Endodermal cell (in vitro differentiated cells): Measurements from ENCODE around the gene LENEP. TPM values are rescaled to one million over a fixed set of nuclear protein-coding genes. Genes with fewer than 3 reads are reported as not detected.
A peak's percentile ranks its signal among the peaks of the same experiment; 100 is the strongest.

ENCODE experiments used
- DNase-seq: peaks from one replicate; pipeline ENCODE4 v3.0.0-alpha.2; 2017
- H3K27ac ChIP-seq: 2 replicates; pipeline ENCODE4 v1.5.1; 2013; ENCODE audit warnings: mild to moderate bottlenecking, low read depth, low read length, moderate library complexity
- H3K27me3 ChIP-seq: 2 replicates; pipeline ENCODE4 v1.6.1; 2013; ENCODE audit warnings: mild to moderate bottlenecking, low read length, moderate library complexity; ENCODE audit not compliant: insufficient read depth, control insufficient read depth, poor library complexity, severe bottlenecking
- H3K36me3 ChIP-seq: 2 replicates; pipeline ENCODE4 v1.7.0; 2013; ENCODE audit warnings: mild to moderate bottlenecking, low read length, moderate library complexity; ENCODE audit not compliant: control insufficient read depth, insufficient read depth
- H3K4me1 ChIP-seq: one replicate; pipeline ENCODE4 v1.7.0; 2013; ENCODE audit warnings: low read length; ENCODE audit not compliant: control insufficient read depth, insufficient read depth
- H3K4me3 ChIP-seq: 2 replicates; pipeline ENCODE4 v1.5.1; 2013; ENCODE audit warnings: mild to moderate bottlenecking, low read length, moderate library complexity
- H3K9ac ChIP-seq: 2 replicates; pipeline ENCODE4 v1.6.1; 2013; ENCODE audit warnings: mild to moderate bottlenecking, low read length, moderate library complexity; ENCODE audit not compliant: poor library complexity, severe bottlenecking; ENCODE audit errors: extremely low read depth
- H3K9me3 ChIP-seq: 2 replicates; pipeline ENCODE4 v1.6.1; 2013; ENCODE audit warnings: mild to moderate bottlenecking, low read length, moderate library complexity; ENCODE audit not compliant: control insufficient read depth
- H3K27ac Mint-ChIP-seq: 2 replicates; pipeline ENCODE4 v1.8.0; 2020; ENCODE audit warnings: mixed read lengths
- H3K27me3 Mint-ChIP-seq: 2 replicates; pipeline ENCODE4 v1.8.0; 2021; ENCODE audit warnings: mild to moderate bottlenecking, mixed read lengths; ENCODE audit not compliant: insufficient read depth
- H3K36me3 Mint-ChIP-seq: 2 replicates; pipeline ENCODE4 v1.8.0; 2020; ENCODE audit warnings: low read depth, mixed read lengths
- H3K4me1 Mint-ChIP-seq: 2 replicates; pipeline ENCODE4 v1.8.0; 2020; ENCODE audit warnings: mixed read lengths
- H3K4me3 Mint-ChIP-seq: 2 replicates; pipeline ENCODE4 v1.8.0; 2020; ENCODE audit warnings: mild to moderate bottlenecking, moderate library complexity, mixed read lengths
- H3K9me3 Mint-ChIP-seq: 2 replicates; pipeline ENCODE4 v1.8.0; 2020; ENCODE audit warnings: mild to moderate bottlenecking, mixed read lengths
- WGBS, 2 experiments: methylation state at CpG; one replicate each; pipeline versions ENCODE4 v1.1.5 to v1.1.7; 2013; ENCODE audit warnings: missing lambda C conversion rate in 2 of 2, mixed read lengths in 1 of 2; ENCODE audit not compliant: insufficient coverage in 1 of 2, insufficient read length in 1 of 2; 5-methylcytosine and 5-hydroxymethylcytosine counted together
- total RNA-seq, 2 donors: library from RNA; stranded (reverse); fragmentation: NEBNext Ultra II Directional in 1 of 2; extraction: Animal tissue kit (Norgen Biotek cat#: 25700) in 1 of 2; gene quantifications; 2 replicates in 1 of 2; 3 replicates in 1 of 2; pipeline ENCODE4 v1.2.1, GENCODE V29; 2021
- TF ChIP-seq, protein P1 (sequence below): fragments of 200-600 bp; sonication (generic); conservative IDR thresholded peaks from 2 replicates; pipeline ENCODE4 v1.5.0; 2021; ENCODE audit warnings: antibody characterized with exemption, mild to moderate bottlenecking

The LENEP gene
- total RNA-seq, 2 donors from 2014 or later = 2.0 TPM; not detected in 1

DNA sequence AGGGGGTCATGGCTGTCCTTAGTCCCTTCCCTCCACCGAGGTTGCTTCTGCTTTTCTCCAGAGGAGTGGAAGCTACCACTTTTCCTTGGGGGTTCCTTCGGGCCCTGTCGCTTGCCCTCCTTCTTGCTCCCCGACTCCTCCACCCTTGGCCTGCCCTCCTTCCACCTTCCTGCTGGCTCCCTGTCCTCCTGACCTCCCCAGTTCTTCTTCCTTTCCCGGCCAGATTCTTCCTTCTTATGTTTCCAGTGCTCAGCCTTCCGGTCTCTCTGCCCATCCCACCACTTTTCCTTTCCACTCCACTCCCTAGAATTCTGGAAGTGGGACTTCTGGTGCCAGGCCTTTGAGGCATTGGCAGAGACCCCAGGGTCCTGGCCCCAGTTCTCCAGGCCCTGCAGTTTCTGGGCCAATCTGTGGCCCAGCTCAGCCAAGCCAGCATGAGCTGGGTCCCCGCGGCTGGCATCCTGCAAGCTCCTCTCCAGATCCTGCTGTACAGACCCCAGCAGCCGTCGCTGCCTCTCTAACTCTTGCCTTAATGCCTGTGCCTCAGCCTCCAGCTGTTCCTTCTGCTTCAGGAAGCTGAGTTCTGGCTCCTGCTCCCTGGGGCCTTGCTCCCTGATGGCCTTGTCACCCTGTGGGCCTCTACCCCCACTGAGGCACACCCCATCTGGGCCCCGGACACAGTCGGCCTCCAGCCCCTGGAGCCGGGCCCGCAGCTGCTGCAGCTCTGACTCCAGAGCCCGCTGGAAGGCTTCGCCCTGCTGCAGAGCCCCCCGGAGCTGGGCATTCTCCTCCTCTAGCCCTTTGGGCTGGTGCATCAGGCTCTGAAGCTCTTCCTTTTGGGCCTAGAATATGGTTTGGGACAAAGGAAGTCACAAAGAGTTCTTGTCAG is 47.2 kb upstream of the LENEP start:
- Mint-ChIP-seq H3K4me3 (no peak overlapping the region), H3K27ac (no peak overlapping the region), H3K9me3 (no peaks in the 10 kb centered on the region), H3K4me1 (peaks cover 8% of the 10 kb centered on the region), H3K36me3 (peaks cover 23% of the 10 kb centered on the region), H3K27me3 (no peaks in the 10 kb centered on the region)
- Histone ChIP-seq H3K27ac (no peak overlapping the region), H3K36me3 (peaks cover 18% of the 10 kb centered on the region), H3K9ac (no peak overlapping the region), H3K4me3 (no peak overlapping the region), H3K4me1 (no peaks in the 10 kb centered on the region), H3K9me3 (no peaks in the 10 kb centered on the region), H3K27me3 (no peaks in the 10 kb centered on the region)
- no peak for DNase-seq
- TF ChIP-seq, protein P1, sequence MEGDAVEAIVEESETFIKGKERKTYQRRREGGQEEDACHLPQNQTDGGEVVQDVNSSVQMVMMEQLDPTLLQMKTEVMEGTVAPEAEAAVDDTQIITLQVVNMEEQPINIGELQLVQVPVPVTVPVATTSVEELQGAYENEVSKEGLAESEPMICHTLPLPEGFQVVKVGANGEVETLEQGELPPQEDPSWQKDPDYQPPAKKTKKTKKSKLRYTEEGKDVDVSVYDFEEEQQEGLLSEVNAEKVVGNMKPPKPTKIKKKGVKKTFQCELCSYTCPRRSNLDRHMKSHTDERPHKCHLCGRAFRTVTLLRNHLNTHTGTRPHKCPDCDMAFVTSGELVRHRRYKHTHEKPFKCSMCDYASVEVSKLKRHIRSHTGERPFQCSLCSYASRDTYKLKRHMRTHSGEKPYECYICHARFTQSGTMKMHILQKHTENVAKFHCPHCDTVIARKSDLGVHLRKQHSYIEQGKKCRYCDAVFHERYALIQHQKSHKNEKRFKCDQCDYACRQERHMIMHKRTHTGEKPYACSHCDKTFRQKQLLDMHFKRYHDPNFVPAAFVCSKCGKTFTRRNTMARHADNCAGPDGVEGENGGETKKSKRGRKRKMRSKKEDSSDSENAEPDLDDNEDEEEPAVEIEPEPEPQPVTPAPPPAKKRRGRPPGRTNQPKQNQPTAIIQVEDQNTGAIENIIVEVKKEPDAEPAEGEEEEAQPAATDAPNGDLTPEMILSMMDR = no peak
- WGBS, 2 experiments = 91 to 95% methylated on average over 10 to 17 of the region's 17 CpGs

DNA sequence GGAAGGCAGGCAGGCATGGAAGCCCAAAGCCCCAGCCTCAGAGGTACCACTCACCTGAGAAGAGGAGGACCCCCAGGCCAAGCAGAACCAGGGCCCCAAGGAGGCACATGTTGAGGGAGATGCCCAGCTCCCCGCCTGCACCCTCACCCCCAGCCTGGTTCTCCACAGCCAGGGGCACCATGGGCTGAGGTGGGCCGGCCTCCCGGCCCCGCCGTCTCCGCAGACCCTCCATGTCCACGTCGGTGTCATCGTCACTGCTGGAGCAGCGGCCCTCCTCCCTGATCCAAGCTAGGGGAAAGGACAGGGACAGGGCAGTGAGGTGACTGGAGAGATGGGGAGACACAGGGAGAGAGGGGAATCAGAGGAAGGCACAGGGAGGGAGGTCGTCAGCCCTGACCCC is 45.3 kb upstream of the LENEP start:
- TF ChIP-seq, protein P1 = no peak
- WGBS, 2 experiments = 85 to 97% methylated on average over 7 to 11 of the region's 11 CpGs
- H3K27ac Mint-ChIP-seq = no peak overlapping the region
- H3K9me3 Mint-ChIP-seq = no peaks in the 10 kb centered on the region
- Histone ChIP-seq H3K4me3 (no peak overlapping the region), H3K36me3 (peaks cover 20% of the 10 kb centered on the region), H3K27ac (no peak overlapping the region), H3K27me3 (no peaks in the 10 kb centered on the region), H3K9me3 (no peaks in the 10 kb centered on the region), H3K4me1 (no peaks in the 10 kb centered on the region), H3K9ac (no peak overlapping the region)
- no peaks in the 10 kb centered on the region for H3K27me3 Mint-ChIP-seq
- H3K4me3 Mint-ChIP-seq = no peak overlapping the region
- H3K36me3 Mint-ChIP-seq = peaks cover 23% of the 10 kb centered on the region
- H3K4me1 Mint-ChIP-seq = peaks cover 12% of the 10 kb centered on the region
- no peak for DNase-seq

DNA sequence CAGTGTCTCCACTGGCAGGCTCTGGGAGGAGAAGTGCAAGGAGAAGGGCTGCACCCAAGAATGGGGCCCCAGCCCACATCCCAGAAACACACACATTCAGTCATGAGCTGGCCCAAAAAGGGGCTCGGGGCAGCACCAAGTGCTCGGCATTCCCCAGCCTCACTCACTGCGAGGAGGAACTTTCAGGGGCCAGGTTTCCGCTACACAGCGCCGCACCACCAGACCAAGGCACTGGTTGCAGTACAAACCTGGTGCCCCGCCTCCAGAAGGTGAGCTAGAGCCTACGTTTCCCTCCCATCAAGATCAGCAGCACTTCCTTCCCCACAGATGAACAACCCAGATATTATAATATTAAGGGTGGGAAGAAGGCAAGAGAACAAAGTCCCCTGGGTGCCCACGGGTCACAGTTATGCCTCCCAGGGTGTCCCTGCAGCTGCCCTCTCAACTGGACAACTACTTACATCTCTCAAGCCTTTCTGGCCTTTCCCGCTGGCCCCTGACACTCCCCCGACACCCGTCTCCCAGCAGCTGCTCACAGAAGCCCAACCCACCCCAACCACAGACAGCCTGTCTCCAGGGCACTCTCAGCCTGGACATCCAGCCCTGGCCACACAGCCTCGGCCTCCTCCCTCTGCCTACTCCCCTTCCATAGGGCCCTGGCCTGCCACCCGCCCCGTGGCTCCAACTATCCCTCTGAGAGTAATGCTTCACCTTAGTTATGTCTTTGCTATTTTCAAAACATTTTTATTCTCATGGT is 41.3 kb upstream of the LENEP start:
- no peak overlapping the region for H3K4me3 ChIP-seq
- 94 to 100% methylated on average over 2 to 14 of the region's 15 CpGs for WGBS, 2 experiments
- no peak for DNase-seq
- H3K27ac ChIP-seq = peak overlapping the region; percentile 38
- no peaks in the 10 kb centered on the region for H3K27me3 ChIP-seq
- no peaks in the 10 kb centered on the region for H3K9me3 ChIP-seq
- Mint-ChIP-seq H3K27me3 (no peaks in the 10 kb centered on the region), H3K36me3 (peaks cover 15% of the 10 kb centered on the region), H3K4me1 (peaks cover 36% of the 10 kb centered on the region), H3K27ac (no peak overlapping the region), H3K4me3 (no peak overlapping the region), H3K9me3 (no peaks in the 10 kb centered on the region)
- H3K9ac ChIP-seq = no peak overlapping the region
- peaks cover 15% of the 10 kb centered on the region for H3K36me3 ChIP-seq
- H3K4me1 ChIP-seq = peaks cover 19% of the 10 kb centered on the region
- TF ChIP-seq, protein P1 = no peak
